CD4-positive, CD25-positive, alpha-beta regulatory T cell (primary cell): ENCODE results near the gene SVIL. TPM values are rescaled to one million over a fixed set of nuclear protein-coding genes. Genes with fewer than 3 reads are reported as not detected.
A peak's percentile ranks its signal among the peaks of the same experiment; 100 is the strongest.
"Not testable (repeated sequence)": the region's sequence is repeated elsewhere in the genome, so short reads cannot be mapped to it uniquely, and the experiment has no call there.

ENCODE experiments used
- ATAC-seq, 2 donors: fragments of 150-1000 bp; cut with Tn5 transposase; one replicate each; pipeline ENCODE4 v1.10.0; 2021; ENCODE audit warnings: low read depth in 2 of 2, moderate number of reproducible peaks in 2 of 2, moderate library complexity in 1 of 2
- DNase-seq, 3 donors: peaks; one replicate each; pipeline versions ENCODE4 v3.0.0 to v3.0.0-alpha.2; 2012 to 2022; ENCODE audit warnings: mixed read lengths in 1 of 3
- H3K27ac ChIP-seq: one replicate; pipeline ENCODE4 v1.7.0; 2013; ENCODE audit warnings: mild to moderate bottlenecking, low read length; ENCODE audit not compliant: insufficient read depth, poor library complexity, severe bottlenecking
- H3K27me3 ChIP-seq: one replicate; pipeline ENCODE4 v1.7.0; 2013; ENCODE audit warnings: low read length; ENCODE audit not compliant: control insufficient read depth, insufficient read depth
- H3K36me3 ChIP-seq: one replicate; pipeline ENCODE4 v1.7.0; 2013; ENCODE audit warnings: mild to moderate bottlenecking, low read length, moderate library complexity; ENCODE audit not compliant: control insufficient read depth, insufficient read depth
- H3K4me1 ChIP-seq: 2 replicates; pipeline ENCODE4 v1.7.0; 2013; ENCODE audit warnings: mild to moderate bottlenecking, low read length; ENCODE audit not compliant: insufficient read depth, control insufficient read depth, poor library complexity, severe bottlenecking
- H3K4me3 ChIP-seq: one replicate; pipeline ENCODE4 v1.7.0; 2013; ENCODE audit warnings: low read depth, mild to moderate bottlenecking, low read length, moderate library complexity
- H3K9me3 ChIP-seq, 2 experiments: 1 replicate in 1 of 2; 2 replicates in 1 of 2; pipeline ENCODE4 v1.7.0; 2013; ENCODE audit warnings: low read length in 2 of 2, mild to moderate bottlenecking in 1 of 2, moderate library complexity in 1 of 2; ENCODE audit not compliant: control insufficient read depth in 2 of 2
- H3K27ac Mint-ChIP-seq, 3 donors: one replicate each; pipeline ENCODE4 v1.8.0; 2020 to 2022; ENCODE audit warnings: mild to moderate bottlenecking in 3 of 3, mixed read lengths in 3 of 3, moderate library complexity in 2 of 3
- H3K27me3 Mint-ChIP-seq: one replicate; pipeline ENCODE4 v1.8.0; 2022; ENCODE audit warnings: mild to moderate bottlenecking, mixed read lengths
- H3K36me3 Mint-ChIP-seq: one replicate; pipeline ENCODE4 v1.8.0; 2020; ENCODE audit warnings: mixed read lengths
- H3K4me1 Mint-ChIP-seq, 4 donors: one replicate each; pipeline ENCODE4 v1.8.0; 2020 to 2022; ENCODE audit warnings: mixed read lengths in 4 of 4, mild to moderate bottlenecking in 1 of 4
- H3K4me3 Mint-ChIP-seq, 4 donors: one replicate each; pipeline ENCODE4 v1.8.0; 2020 to 2022; ENCODE audit warnings: mild to moderate bottlenecking in 4 of 4, mixed read lengths in 4 of 4, moderate library complexity in 3 of 4
- H3K9me3 Mint-ChIP-seq, 7 donors: one replicate each; pipeline ENCODE4 v1.8.0; 2020 to 2022; ENCODE audit warnings: mixed read lengths in 7 of 7, mild to moderate bottlenecking in 3 of 7, moderate library complexity in 2 of 7
- polyA plus RNA-seq, 4 donors: library from polyadenylated mRNA; unstranded; fragments of 300-500 nt; fragmentation: Illumina TruSeq; gene quantifications; one replicate each; pipeline ENCODE4 v1.2.3, GENCODE V29; 2021
- total RNA-seq: library from RNA; stranded (reverse); gene quantifications from one replicate; pipeline ENCODE4 v1.2.3, GENCODE V29; 2022

Gene SVIL
- total and polyA plus RNA-seq, 5 donors from 2014 or later = 0.49 to 12.3 (median 3.8) TPM

DNA sequence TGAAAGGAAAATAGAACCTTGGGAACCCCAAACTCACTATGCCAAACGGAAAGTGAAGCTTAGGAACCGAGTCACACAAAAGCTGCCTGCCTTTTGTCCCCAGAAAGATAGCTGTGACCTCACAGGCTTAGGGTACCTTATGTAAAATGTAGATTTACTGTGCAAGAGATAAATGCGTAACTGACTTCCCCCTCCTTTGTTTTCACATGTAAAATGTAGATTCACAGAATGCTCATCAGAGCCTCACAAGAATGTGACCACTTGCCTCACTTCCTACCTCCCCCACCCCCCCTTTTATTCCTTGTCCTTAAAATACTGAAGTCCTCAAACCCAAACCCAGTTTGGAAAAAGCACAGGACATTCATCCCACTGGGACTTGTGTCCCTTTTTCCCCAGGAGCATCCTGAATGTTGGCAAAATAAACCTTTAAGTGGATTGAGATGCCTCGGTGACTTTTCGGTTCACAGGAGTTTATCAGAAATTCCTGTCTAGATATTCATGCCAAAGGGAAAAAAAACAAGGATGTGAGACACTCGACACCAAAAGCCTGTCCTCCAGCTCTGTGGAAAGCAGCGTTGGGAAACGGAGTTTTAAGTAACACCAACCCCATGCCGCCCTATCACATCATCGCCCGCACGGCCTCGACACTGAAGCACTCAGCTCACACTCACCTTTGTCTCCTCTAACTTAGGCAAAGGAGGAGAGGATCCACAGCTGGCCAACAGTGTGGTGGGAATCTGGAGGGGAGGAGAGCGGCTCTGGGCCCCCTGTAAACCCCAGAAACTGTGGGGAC is 45.9 kb downstream of the SVIL start:
- H3K36me3 Mint-ChIP-seq = peaks cover 7% of the 10 kb centered on the region
- ATAC-seq = no peak
- no peak overlapping the region for H3K27ac ChIP-seq

DNA sequence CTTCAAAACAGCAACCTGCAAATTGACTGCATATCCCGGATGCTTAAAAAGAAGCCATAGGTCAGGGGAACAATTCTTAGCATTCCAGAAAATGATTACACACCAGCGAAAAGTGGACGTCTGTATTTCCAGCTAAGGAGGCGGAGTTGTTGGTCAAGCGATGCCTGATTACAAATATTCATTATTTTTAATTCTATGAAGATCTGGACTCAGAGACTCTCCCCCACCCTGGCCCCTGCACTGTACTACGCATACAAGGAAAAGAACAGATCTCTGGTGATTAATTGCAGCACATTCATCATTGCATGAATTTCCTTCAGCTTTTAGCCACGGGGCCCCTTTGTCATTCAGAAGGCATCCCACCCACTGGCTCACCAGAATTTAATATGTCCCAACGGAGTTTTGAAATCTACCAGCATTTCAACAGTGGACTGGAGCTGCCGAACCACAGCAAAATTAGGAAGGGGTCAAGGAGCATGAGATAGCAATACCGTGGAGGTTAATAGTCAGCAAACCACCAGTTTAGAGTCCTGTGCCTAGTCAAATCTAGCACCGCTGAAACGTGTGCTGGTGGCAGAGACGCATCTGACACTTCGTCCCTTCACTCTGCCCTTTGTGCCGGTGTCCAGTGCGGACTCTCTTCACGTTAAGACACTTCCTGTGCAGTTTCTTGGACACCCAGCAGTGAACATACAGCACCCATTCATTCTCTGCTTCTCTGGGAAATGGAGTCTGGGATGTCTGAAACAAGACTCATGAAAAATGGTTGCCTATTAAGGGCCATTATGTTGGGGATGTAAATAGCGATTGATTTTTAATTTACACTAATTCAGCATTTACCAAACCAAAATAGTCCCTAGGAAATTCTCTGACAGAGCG is 46.8 kb downstream of the SVIL start:
- H3K27me3 Mint-ChIP-seq, H3K4me3 Mint-ChIP-seq, H3K27ac Mint-ChIP-seq, H3K9me3 Mint-ChIP-seq, H3K9me3 ChIP-seq, H3K4me3 ChIP-seq, H3K27ac ChIP-seq, H3K36me3 ChIP-seq, H3K36me3 Mint-ChIP-seq, H3K4me1 ChIP-seq, ATAC-seq, DNase-seq, H3K27me3 ChIP-seq: not testable (repeated sequence)
- peaks cover 9 to 13% (median 10%) of the 10 kb centered on the region in 4 donors for H3K4me1 Mint-ChIP-seq

More for the DNA sequence above, 45.9 kb downstream of the SVIL start:
- Histone ChIP-seq H3K4me3 (no peak overlapping the region), H3K9me3 (no peaks in the 10 kb centered on the region), H3K36me3 (no peaks in the 10 kb centered on the region), H3K4me1 (peaks cover 7% of the 10 kb centered on the region), H3K27me3 (no peaks in the 10 kb centered on the region)
- no peak overlapping the region for H3K27ac Mint-ChIP-seq
- peaks cover 9 to 13% (median 10%) of the 10 kb centered on the region in 4 donors for H3K4me1 Mint-ChIP-seq
- DNase-seq = no peak
- peaks cover 0 to 3% (median 0%) of the 10 kb centered on the region in 7 donors for H3K9me3 Mint-ChIP-seq
- H3K4me3 Mint-ChIP-seq = no peak overlapping the region
- peaks cover 10% of the 10 kb centered on the region for H3K27me3 Mint-ChIP-seq

- H3K27ac Mint-ChIP-seq, H3K36me3 Mint-ChIP-seq, H3K4me1 ChIP-seq, H3K9me3 ChIP-seq, H3K9me3 Mint-ChIP-seq, H3K4me3 ChIP-seq, H3K27me3 ChIP-seq, ATAC-seq, H3K27ac ChIP-seq, H3K4me3 Mint-ChIP-seq, H3K27me3 Mint-ChIP-seq, DNase-seq, H3K36me3 ChIP-seq: not testable (repeated sequence)
- H3K4me1 Mint-ChIP-seq = peaks cover 9 to 13% (median 11%) of the 10 kb centered on the region in 4 donors
These were observed 47.5 kb downstream of the SVIL start for GRCh38 chr10:29587102-29587749.

GRCh38 chr10:29586509-29586908 is 48.3 kb downstream of the SVIL start:
- Mint-ChIP-seq H3K4me1 (peaks cover 9 to 13% (median 11%) of the 10 kb centered on the region in 4 donors), H3K36me3 (peaks cover 14% of the 10 kb centered on the region), H3K4me3 (no peak overlapping the region), H3K9me3 (peaks cover 0 to 3% (median 0%) of the 10 kb centered on the region in 7 donors), H3K27me3 (peaks cover 10% of the 10 kb centered on the region), H3K27ac (no peak overlapping the region)
- ATAC-seq = no peak
- no peak overlapping the region for H3K27ac ChIP-seq
- H3K4me1 ChIP-seq = peaks cover 7% of the 10 kb centered on the region
- H3K36me3 ChIP-seq = no peaks in the 10 kb centered on the region
- H3K9me3 ChIP-seq = no peaks in the 10 kb centered on the region
- DNase-seq = no peak
- no peak overlapping the region for H3K4me3 ChIP-seq
- no peaks in the 10 kb centered on the region for H3K27me3 ChIP-seq

GRCh38 chr10:29585488-29585976 is 49.2 kb downstream of the SVIL start:
- Mint-ChIP-seq H3K4me3 (no peak overlapping the region), H3K27ac (no peak overlapping the region), H3K4me1 (peaks cover 5 to 13% (median 7%) of the 10 kb centered on the region in 4 donors), H3K36me3 (peaks cover 14% of the 10 kb centered on the region), H3K27me3 (peaks cover 6% of the 10 kb centered on the region), H3K9me3 (peaks cover 0 to 3% (median 0%) of the 10 kb centered on the region in 7 donors)
- H3K4me1 ChIP-seq = peaks cover 5% of the 10 kb centered on the region
- H3K9me3 ChIP-seq = no peaks in the 10 kb centered on the region
- no peak for ATAC-seq
- H3K27me3 ChIP-seq = no peaks in the 10 kb centered on the region
- H3K4me3 ChIP-seq = no peak overlapping the region
- no peak for DNase-seq
- no peaks in the 10 kb centered on the region for H3K36me3 ChIP-seq
- no peak overlapping the region for H3K27ac ChIP-seq

GRCh38 chr10:29584436-29584835 is 50.3 kb downstream of the SVIL start:
- Histone ChIP-seq H3K4me3 (no peak overlapping the region), H3K4me1 (no peaks in the 10 kb centered on the region), H3K9me3 (no peaks in the 10 kb centered on the region), H3K36me3 (no peaks in the 10 kb centered on the region), H3K27me3 (no peaks in the 10 kb centered on the region), H3K27ac (no peak overlapping the region)
- H3K4me3 Mint-ChIP-seq = no peak overlapping the region
- ATAC-seq (no peak), DNase-seq (no peak)
- no peak overlapping the region for H3K27ac Mint-ChIP-seq
- H3K9me3 Mint-ChIP-seq = peaks cover 0 to 3% (median 0%) of the 10 kb centered on the region in 7 donors
- peaks cover 0 to 8% (median 2%) of the 10 kb centered on the region in 4 donors for H3K4me1 Mint-ChIP-seq
- H3K27me3 Mint-ChIP-seq = no peaks in the 10 kb centered on the region
- H3K36me3 Mint-ChIP-seq = peaks cover 17% of the 10 kb centered on the region

- peak overlapping the region in 1 of 3 donors; percentile 45 for H3K27ac Mint-ChIP-seq
- H3K9me3 ChIP-seq = no peaks in the 10 kb centered on the region
- no peak overlapping the region for H3K27ac ChIP-seq
- no peak overlapping the region for H3K4me3 Mint-ChIP-seq
- no peaks in the 10 kb centered on the region for H3K36me3 ChIP-seq
- H3K27me3 ChIP-seq = no peaks in the 10 kb centered on the region
- no peak for DNase-seq
- peaks cover 21% of the 10 kb centered on the region for H3K36me3 Mint-ChIP-seq
- no peaks in the 10 kb centered on the region for H3K27me3 Mint-ChIP-seq
- H3K9me3 Mint-ChIP-seq = peaks cover 0 to 3% (median 0%) of the 10 kb centered on the region in 7 donors
- no peaks in the 10 kb centered on the region for H3K4me1 ChIP-seq
- ATAC-seq = no peak
- peaks cover 0 to 8% (median 2%) of the 10 kb centered on the region in 4 donors for H3K4me1 Mint-ChIP-seq
- no peak overlapping the region for H3K4me3 ChIP-seq
These were observed 51.1 kb downstream of the SVIL start for GRCh38 chr10:29583674-29584073.
